Adipocyte (in vitro differentiated cells): ENCODE measurements around the gene ZBTB32.
"Not testable (repeated sequence)": the region's sequence is repeated elsewhere in the genome, so short reads cannot be mapped to it uniquely, and the experiment has no call there.

Experiments
- DNase-seq: peaks from one replicate; pipeline ENCODE4 v3.0.0-alpha.2; 2015; ENCODE audit warnings: low read depth
- H3K27me3 ChIP-seq: replicated peaks from 2 replicates; pipeline ENCODE4 v1.7.0; 2013; ENCODE audit warnings: mild to moderate bottlenecking, low read length, moderate library complexity; ENCODE audit not compliant: control insufficient read depth, insufficient read depth
- H3K36me3 ChIP-seq: 2 replicates; pipeline ENCODE4 v1.7.0; 2013; ENCODE audit warnings: low read length, mild to moderate bottlenecking, moderate library complexity; ENCODE audit not compliant: control insufficient read depth, insufficient read depth, severe bottlenecking
- H3K4me1 ChIP-seq: 2 replicates; pipeline ENCODE4 v1.7.0; 2013; ENCODE audit warnings: mild to moderate bottlenecking, low read length, moderate library complexity; ENCODE audit not compliant: control insufficient read depth, insufficient read depth
- H3K4me3 ChIP-seq: 2 replicates; pipeline ENCODE4 v1.7.0; 2013; ENCODE audit warnings: mild to moderate bottlenecking, low read length, moderate library complexity
- H3K9ac ChIP-seq: 2 replicates; pipeline ENCODE4 v1.7.0; 2013; ENCODE audit warnings: mild to moderate bottlenecking, low read length, moderate library complexity
- H3K9me3 ChIP-seq: 2 replicates; pipeline ENCODE4 v1.7.0; 2013; ENCODE audit warnings: mild to moderate bottlenecking, low read length, moderate library complexity; ENCODE audit not compliant: control insufficient read depth

ZBTB32 gene

DNA sequence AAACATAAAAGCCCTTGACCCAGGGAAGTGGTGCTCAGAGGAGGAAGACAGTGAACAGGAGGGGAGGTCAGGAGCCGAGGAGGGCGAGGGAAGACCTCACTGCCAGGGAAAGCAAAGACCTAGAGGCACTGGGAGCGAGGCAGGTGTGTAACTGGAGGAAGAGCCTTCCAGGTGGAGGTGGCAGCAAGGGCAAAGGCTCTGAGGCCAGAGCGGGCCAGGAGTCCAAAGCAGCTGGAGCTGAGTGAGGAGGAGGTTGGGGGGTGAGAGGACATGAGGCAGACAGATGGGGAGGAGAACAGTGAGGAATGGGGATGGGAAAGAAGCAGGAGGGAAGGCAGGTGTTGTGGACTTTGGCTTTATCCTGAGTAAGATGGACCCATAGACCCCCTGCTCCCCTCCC is 34.4 kb upstream of the ZBTB32 start:
- Histone ChIP-seq H3K27me3 (peaks cover 8% of the 10 kb centered on the region), H3K4me3 (no peak overlapping the region), H3K9me3 (no peaks in the 10 kb centered on the region), H3K9ac (no peak overlapping the region), H3K36me3 (no peaks in the 10 kb centered on the region), H3K4me1 (peaks cover 5% of the 10 kb centered on the region)
- DNase-seq = no peak

DNA sequence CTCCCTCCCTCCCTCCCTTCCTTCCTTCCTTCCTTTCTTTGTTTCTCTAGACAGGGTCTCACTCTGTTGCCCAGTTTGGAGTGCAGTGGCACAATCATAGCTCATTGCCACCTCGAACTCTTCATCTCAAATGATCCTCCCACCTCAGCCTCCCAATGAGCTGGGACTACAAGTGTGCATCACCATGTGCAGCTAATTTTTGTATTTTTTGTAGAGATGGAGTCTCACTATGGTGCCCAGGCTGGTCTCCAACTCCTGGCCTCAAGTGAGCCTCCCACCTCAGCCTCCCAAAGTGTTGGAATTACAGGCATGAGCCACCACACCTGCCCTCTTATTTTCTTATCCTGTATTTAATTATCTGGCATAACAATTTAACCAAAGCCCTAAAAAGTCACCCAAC is 33.7 kb upstream of the ZBTB32 start:
- H3K36me3 ChIP-seq = no peaks in the 10 kb centered on the region
- H3K27me3 ChIP-seq = peaks cover 11% of the 10 kb centered on the region
- no peaks in the 10 kb centered on the region for H3K9me3 ChIP-seq
- DNase-seq = no peak
- H3K9ac ChIP-seq = no peak overlapping the region
- peaks cover 5% of the 10 kb centered on the region for H3K4me1 ChIP-seq
- H3K4me3 ChIP-seq = no peak overlapping the region

DNA sequence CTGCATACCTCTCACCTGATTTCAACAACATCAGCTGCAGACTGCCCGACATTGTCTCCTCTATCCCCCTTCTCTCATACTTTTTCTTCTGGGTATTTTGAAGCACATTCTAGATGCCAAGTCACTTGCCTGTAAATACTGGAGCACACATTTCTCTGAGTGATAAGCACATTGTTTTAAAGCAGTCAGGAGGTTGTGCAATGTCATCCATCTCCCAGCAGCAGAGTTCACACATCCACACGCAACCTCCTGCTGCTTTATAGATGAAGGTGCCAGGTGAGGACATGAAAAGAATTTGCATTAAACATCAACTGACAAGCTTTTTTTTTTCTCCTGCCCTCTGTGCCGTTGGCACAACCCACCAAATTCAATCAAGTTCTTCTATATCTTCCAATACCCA is 32.5 kb upstream of the ZBTB32 start:
- DNase-seq = no peak
- Histone ChIP-seq H3K36me3 (no peaks in the 10 kb centered on the region), H3K4me1 (peaks cover 5% of the 10 kb centered on the region), H3K27me3 (peaks cover 16% of the 10 kb centered on the region), H3K9me3 (no peaks in the 10 kb centered on the region), H3K4me3 (no peak overlapping the region), H3K9ac (no peak overlapping the region)

GRCh38 chr19:35673121-35673804 is 31.1 kb upstream of the ZBTB32 start:
- Histone ChIP-seq H3K4me1 (peaks cover 5% of the 10 kb centered on the region), H3K4me3 (peak overlapping the region; percentile 72), H3K36me3 (no peaks in the 10 kb centered on the region), H3K27me3 (peaks cover 21% of the 10 kb centered on the region), H3K9ac (peak overlapping the region; percentile 56), H3K9me3 (no peaks in the 10 kb centered on the region)
- DNase-seq = peak; percentile 76

DNA sequence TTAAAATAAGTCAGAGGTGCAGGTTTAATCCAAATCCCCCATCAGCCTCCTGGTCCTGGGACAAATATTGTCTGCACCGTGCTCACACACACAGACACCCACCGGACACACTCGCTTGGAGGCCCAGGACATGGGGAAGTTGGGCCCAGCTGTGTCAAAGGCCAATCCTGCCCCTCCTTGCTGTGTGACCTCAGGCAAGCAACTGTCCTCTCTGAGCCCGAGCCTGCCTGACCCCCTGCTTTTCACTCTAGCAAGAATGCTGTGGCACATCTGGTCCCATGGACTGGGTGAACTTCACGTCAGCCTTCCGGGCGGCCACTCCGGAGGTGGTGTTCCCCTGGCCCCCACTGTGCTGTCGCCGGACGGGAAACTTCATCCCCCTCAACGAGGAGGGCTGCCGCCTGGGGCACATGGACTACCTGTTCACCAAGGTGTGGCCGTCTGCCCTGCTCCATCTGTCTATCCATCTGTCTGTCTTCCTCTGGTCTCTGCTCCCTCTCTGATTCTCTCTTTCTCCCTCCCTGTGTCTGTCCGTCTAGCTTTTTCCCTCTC is 28.7 kb upstream of the ZBTB32 start:
- no peaks in the 10 kb centered on the region for H3K9me3 ChIP-seq
- H3K4me1 ChIP-seq = peaks cover 5% of the 10 kb centered on the region
- DNase-seq = no peak
- H3K36me3 ChIP-seq = no peaks in the 10 kb centered on the region
- no peak overlapping the region for H3K9ac ChIP-seq
- no peak overlapping the region for H3K4me3 ChIP-seq
- peaks cover 21% of the 10 kb centered on the region for H3K27me3 ChIP-seq

GRCh38 chr19:35689836-35690235 is 14.5 kb upstream of the ZBTB32 start:
- Histone ChIP-seq H3K4me3 (peak overlapping the region; percentile 63), H3K36me3 (no peaks in the 10 kb centered on the region), H3K9me3 (no peaks in the 10 kb centered on the region), H3K9ac (peak overlapping the region; percentile 75), H3K27me3 (no peaks in the 10 kb centered on the region), H3K4me1 (peaks cover 11% of the 10 kb centered on the region)
- peak; percentile 64 for DNase-seq

- not testable (repeated sequence) for H3K4me3 ChIP-seq, H3K9me3 ChIP-seq, H3K27me3 ChIP-seq, H3K36me3 ChIP-seq, DNase-seq, H3K9ac ChIP-seq
- H3K4me1 ChIP-seq = peaks cover 11% of the 10 kb centered on the region
These were observed 13.3 kb upstream of the ZBTB32 start for GRCh38 chr19:35691106-35691505.

DNA sequence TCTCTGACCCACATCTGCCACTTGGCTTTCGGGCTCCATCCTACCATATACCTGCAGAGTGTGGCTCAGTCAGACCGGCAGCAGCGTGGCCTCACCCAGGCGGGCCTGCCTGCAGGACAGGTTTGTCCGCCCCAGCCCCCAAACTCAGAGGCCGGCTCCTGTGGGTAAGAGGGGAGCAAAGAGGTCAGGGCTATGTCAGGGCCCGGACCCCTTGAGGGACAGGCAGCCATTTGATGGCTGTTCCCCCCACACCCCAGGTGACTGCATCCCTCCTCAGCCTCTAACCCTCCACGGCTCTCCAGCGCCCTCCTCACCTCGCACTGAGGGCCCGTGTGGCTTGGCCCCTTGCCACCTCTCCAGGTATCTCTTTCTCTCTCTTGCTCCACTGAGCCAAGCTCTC is 12.3 kb upstream of the ZBTB32 start:
- Histone ChIP-seq H3K9ac (no peak overlapping the region), H3K4me3 (no peak overlapping the region), H3K36me3 (no peaks in the 10 kb centered on the region)

DNA sequence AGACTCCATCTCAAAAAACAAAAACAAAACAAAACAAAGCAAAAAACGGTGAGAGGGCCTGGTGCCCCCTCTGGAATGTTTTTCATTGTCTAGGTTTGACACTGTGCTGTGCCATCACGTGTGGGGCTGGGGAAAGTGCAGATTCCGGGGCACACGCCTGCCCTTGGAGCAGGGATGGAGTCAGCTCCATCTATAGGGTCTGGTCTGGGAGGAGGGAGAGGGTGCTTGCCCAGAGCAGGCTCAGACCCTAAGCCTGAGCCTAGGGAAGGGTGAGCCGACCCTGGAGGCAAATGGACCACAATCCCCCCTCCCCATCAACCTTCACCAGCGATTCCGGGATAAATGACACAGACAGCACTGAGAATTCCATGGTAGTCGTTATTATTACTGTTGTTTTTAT is 10.9 kb upstream of the ZBTB32 start:
- peaks cover 11% of the 10 kb centered on the region for H3K4me1 ChIP-seq
- H3K4me3 ChIP-seq = no peak overlapping the region
- no peak overlapping the region for H3K9ac ChIP-seq
- no peaks in the 10 kb centered on the region for H3K27me3 ChIP-seq
- no peaks in the 10 kb centered on the region for H3K9me3 ChIP-seq
- H3K36me3 ChIP-seq = no peaks in the 10 kb centered on the region
- no peak for DNase-seq

More for the DNA sequence above, 12.3 kb upstream of the ZBTB32 start:
- DNase-seq = no peak
- no peaks in the 10 kb centered on the region for H3K9me3 ChIP-seq
- H3K4me1 ChIP-seq = peaks cover 11% of the 10 kb centered on the region
- H3K27me3 ChIP-seq = no peaks in the 10 kb centered on the region

DNA sequence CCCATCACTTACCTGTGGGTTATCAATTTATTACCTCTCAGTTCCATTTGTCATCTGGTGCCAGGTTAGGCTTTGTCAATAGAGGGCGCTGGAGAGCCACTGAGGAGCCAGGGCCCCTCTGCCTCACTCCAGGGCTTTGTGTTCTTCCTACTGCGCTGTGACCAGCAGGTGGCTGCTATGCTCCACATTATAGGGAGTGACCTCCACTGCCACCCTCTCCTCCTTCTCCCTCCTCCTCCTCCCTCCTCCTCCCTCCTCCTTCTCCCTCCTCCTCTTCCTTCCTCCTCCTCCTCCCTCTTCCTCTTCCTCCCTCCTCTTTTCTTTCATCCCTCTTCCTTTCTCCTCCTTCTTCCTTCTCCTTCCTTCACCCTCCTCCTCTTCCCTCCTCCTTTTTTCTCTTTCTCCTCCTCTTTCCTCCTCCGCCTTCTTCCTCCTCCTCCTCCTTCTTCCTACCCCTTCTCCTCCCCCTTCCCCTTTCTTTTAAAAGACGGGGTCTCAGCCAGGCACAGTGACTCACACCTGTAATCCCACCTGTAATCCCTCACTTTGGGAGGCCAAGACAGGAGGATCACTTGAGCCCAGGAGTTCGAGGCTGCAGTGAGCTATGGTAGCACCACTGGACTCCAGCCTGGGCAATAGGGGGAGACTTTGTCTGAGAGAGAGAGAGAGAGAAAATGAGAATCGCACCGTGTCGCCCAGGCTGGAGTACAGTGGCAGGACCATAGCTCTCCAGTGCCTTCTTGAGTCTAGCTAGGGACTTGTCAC is 10.3 kb upstream of the ZBTB32 start:
- Histone ChIP-seq H3K9ac (no peak overlapping the region), H3K9me3 (no peaks in the 10 kb centered on the region), H3K4me3 (no peak overlapping the region), H3K27me3 (no peaks in the 10 kb centered on the region), H3K36me3 (no peaks in the 10 kb centered on the region), H3K4me1 (peaks cover 11% of the 10 kb centered on the region)
- DNase-seq = peak; percentile 93

DNA sequence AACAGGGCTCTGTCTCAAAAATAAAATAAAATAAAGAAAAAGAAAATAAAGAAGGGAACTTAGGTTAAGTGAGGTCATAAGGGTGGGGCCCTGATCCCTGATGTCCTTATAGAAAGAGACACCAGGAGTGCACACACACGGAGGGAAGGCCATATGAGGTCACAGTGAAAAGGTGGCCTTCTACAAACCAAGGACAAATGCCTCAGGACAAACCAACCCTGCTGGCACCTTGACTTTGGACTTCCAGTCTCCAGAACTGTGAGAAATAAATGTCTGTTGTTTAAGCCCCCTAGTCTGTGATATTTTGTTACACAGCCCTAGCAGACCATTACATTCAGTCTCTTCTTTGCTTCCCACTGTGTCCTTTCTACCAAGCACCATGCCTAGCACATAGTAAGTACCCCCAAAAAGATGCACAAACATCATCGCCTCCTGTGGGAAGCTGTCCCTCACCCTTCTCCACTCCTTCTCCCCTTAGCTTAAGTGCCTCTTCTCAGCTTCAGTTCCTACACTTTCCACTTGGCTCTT is 8.4 kb upstream of the ZBTB32 start:
- H3K4me3 ChIP-seq = no peak overlapping the region
- no peaks in the 10 kb centered on the region for H3K4me1 ChIP-seq
- H3K9me3 ChIP-seq = no peaks in the 10 kb centered on the region
- no peaks in the 10 kb centered on the region for H3K36me3 ChIP-seq
- DNase-seq = no peak
- no peak overlapping the region for H3K9ac ChIP-seq
- no peaks in the 10 kb centered on the region for H3K27me3 ChIP-seq
